Kidney glomerular epithelial cell (primary cell): ENCODE data around the gene SLC22A9.
"Not testable (repeated sequence)": the region's sequence is repeated elsewhere in the genome, so short reads cannot be mapped to it uniquely, and the experiment has no call there.

Experiments
- DNase-seq: peaks from one replicate; lab custom pipeline; 2025; lab: John Stamatoyannopoulos, UW

Gene SLC22A9

GRCh38 chr11:63369165-63369970 is at the start of gene SLC22A9:
TSS of gene SLC22A9 (plus strand) at chr11:63369785. CDS start at chr11:63370057, 272 bp downstream.
- no peak for DNase-seq

- DNase-seq = no peak
Observed at GRCh38 chr11:63321723-63322122, 47.9 kb upstream of the SLC22A9 start.

GRCh38 chr11:63335089-63335488 is 34.5 kb upstream of the SLC22A9 start:
- DNase-seq = not testable (repeated sequence)

GRCh38 chr11:63337070-63337469 is 32.5 kb upstream of the SLC22A9 start:
- no peak for DNase-seq

GRCh38 chr11:63343130-63343529 is 26.5 kb upstream of the SLC22A9 start:
- no peak for DNase-seq

- no peak for DNase-seq
Observed at GRCh38 chr11:63352144-63352543, 17.4 kb upstream of the SLC22A9 start.

GRCh38 chr11:63362196-63362793 is 7.3 kb upstream of the SLC22A9 start:
- DNase-seq = no peak

GRCh38 chr11:63369971-63370588 is 495 bp downstream of the SLC22A9 start:
- no peak for DNase-seq

- no peak for DNase-seq
Observed at GRCh38 chr11:63371396-63371795, 1.8 kb downstream of the SLC22A9 start.

- no peak for DNase-seq
Observed at GRCh38 chr11:63375434-63375833, 5.8 kb downstream of the SLC22A9 start.

GRCh38 chr11:63380130-63380529 is 10.5 kb downstream of the SLC22A9 start:
- no peak for DNase-seq

- DNase-seq = no peak
Observed at GRCh38 chr11:63395697-63396096, 26.1 kb downstream of the SLC22A9 start.

- no peak for DNase-seq
Observed at GRCh38 chr11:63404161-63404935, 34.8 kb downstream of the SLC22A9 start.

- no peak for DNase-seq
Observed at GRCh38 chr11:63405114-63405513, 35.5 kb downstream of the SLC22A9 start.

GRCh38 chr11:63406458-63406857 is 36.9 kb downstream of the SLC22A9 start:
- DNase-seq = no peak

- no peak for DNase-seq
Observed at GRCh38 chr11:63417174-63417852, 47.7 kb downstream of the SLC22A9 start.

GRCh38 chr11:63427971-63428508 is 58.5 kb downstream of the SLC22A9 start:
- no peak for DNase-seq

- not testable (repeated sequence) for DNase-seq
Observed at GRCh38 chr11:63430731-63431130, 61.1 kb downstream of the SLC22A9 start.

- DNase-seq = not testable (repeated sequence)
Observed at GRCh38 chr11:63435351-63435750, 65.8 kb downstream of the SLC22A9 start.

- DNase-seq = not testable (repeated sequence)
Observed at GRCh38 chr11:63435831-63436230, 66.2 kb downstream of the SLC22A9 start.

GRCh38 chr11:63443714-63444113 is 74.1 kb downstream of the SLC22A9 start:
- DNase-seq = no peak
